Thyroid gland (tissue), 4 donors: ENCODE data around the gene NDUFV2. TPM values are rescaled to one million over a fixed set of nuclear protein-coding genes. Genes with fewer than 3 reads are reported as not detected.
A peak's percentile ranks its signal among the peaks of the same experiment; 100 is the strongest.

ENCODE experiments used
- DNase-seq, 2 donors: peaks; one replicate each; pipeline ENCODE4 v3.0.0-alpha.2; 2019
- H3K27ac ChIP-seq, 3 donors: fragments of 200-600 bp; sonication (generic); 1 replicate in 2 of 3; 2 replicates in 1 of 3; pipeline ENCODE4 v1.5.1; 2016 to 2019; ENCODE audit warnings: mild to moderate bottlenecking in 1 of 3, moderate library complexity in 1 of 3
- H3K27me3 ChIP-seq: fragments of 200-600 bp; sonication (generic); one replicate; pipeline ENCODE4 v1.5.1; 2019
- H3K36me3 ChIP-seq, 2 donors: fragments of 200-600 bp; sonication (generic); one replicate each; pipeline ENCODE4 v1.5.1; 2016 to 2019
- H3K4me1 ChIP-seq, 2 donors: fragments of 200-600 bp; sonication (generic); one replicate each; pipeline ENCODE4 v1.5.1; 2017 to 2019
- H3K4me3 ChIP-seq, 3 donors: fragments of 200-600 bp; sonication (generic); replicated peaks in 1 of 3; 1 replicate in 2 of 3; 2 replicates in 1 of 3; pipeline ENCODE4 v1.5.1; 2016; ENCODE audit warnings: mild to moderate bottlenecking in 1 of 3
- H3K9me3 ChIP-seq: fragments of 200-600 bp; sonication (generic); one replicate; pipeline ENCODE4 v1.5.1; 2017
- CTCF ChIP-seq, 6 experiments: fragments of 200-600 bp in 3 of 6; fragments of 450-650 bp in 3 of 6; sonication (generic) in 3 of 6; IDR thresholded peaks; one replicate each; pipeline ENCODE4 v1.5.1; 2016 to 2019; ENCODE audit warnings: antibody characterized with exemption in 6 of 6, mild to moderate bottlenecking in 2 of 6, inconsistent platforms in 1 of 6, moderate library complexity in 1 of 6
- POLR2A ChIP-seq, 2 donors: fragments of 450-650 bp; IDR thresholded peaks; one replicate each; pipeline ENCODE4 v1.6.1; 2017; ENCODE audit warnings: antibody characterized with exemption in 2 of 2, mild to moderate bottlenecking in 2 of 2, moderate library complexity in 1 of 2
- WGBS, 2 donors: methylation state at CpG; one replicate each; pipeline ENCODE4 v1.1.5; 2017; 5-methylcytosine and 5-hydroxymethylcytosine counted together
- intact Hi-C: fragments of 100-400 bp; cut with DNase I; formaldehyde crosslinking; loops from one replicate; pipeline ENCODE4 v1.15.1; 2023
- total RNA-seq, 4 donors: library from RNA; depleted of rRNA; stranded (reverse); fragments of >200 nt; gene quantifications; one replicate each; pipeline ENCODE4 v1.2.3, GENCODE V29; 2016

The NDUFV2 gene
- total RNA-seq, 4 donors from 2014 or later = 103 to 114 (median 108) TPM

DNA sequence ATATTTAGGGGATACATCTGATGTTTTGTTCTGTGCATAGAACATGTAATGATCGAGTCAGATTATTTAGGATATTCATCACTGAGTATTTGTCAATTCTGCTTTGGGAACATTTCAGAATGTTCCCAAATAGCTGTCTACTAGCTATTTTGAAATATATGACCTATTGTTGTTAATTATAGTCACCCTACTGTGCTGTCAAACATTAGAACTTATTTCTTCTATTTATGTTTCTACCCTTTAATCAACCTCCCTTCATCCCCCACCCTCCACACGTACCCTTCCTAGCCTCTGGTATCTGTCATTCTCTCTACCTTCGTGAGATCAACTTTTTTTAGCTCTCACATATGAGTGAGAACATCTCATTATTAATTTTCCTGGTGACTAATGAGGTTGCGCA, 75.0 kb downstream of the NDUFV2 start:
- H3K27me3 ChIP-seq = no peaks in the 10 kb centered on the region
- WGBS, 2 donors = 80 to 84% methylated on average over 4 of the region's 4 CpGs
- H3K9me3 ChIP-seq = no peaks in the 10 kb centered on the region
- peaks cover 62 to 75% of the 10 kb centered on the region in 2 donors for H3K4me1 ChIP-seq
- peak overlapping the region; percentile 7 to 53 (median 51) for H3K27ac ChIP-seq
- DNase-seq = no peak
- intact Hi-C loops = no loop called here
- TF ChIP-seq CTCF (IDR thresholded peaks at IDR 0.05) (no peak), POLR2A (IDR thresholded peaks at IDR 0.05) (no peak)
- H3K4me3 ChIP-seq = no peak overlapping the region
- H3K36me3 ChIP-seq = no peaks in the 10 kb centered on the region

- Histone ChIP-seq H3K36me3 (peaks cover 0 to 5% of the 10 kb centered on the region in 2 donors), H3K9me3 (no peaks in the 10 kb centered on the region), H3K4me3 (no peak overlapping the region), H3K27ac (peak overlapping the region in 1 of 3 donors; percentile 0), H3K4me1 (peaks cover 60 to 66% of the 10 kb centered on the region in 2 donors), H3K27me3 (no peaks in the 10 kb centered on the region)
- TF ChIP-seq POLR2A (IDR thresholded peaks at IDR 0.05) (no peak), CTCF (IDR thresholded peaks at IDR 0.05) (no peak)
- DNase-seq = no peak
- intact Hi-C loops = no loop called here
- WGBS, 2 donors = 93 to 95% methylated on average over 1 of the region's 1 CpG
Observed at GRCh38 chr18:9178557-9178956, 76.1 kb downstream of the NDUFV2 start.

DNA sequence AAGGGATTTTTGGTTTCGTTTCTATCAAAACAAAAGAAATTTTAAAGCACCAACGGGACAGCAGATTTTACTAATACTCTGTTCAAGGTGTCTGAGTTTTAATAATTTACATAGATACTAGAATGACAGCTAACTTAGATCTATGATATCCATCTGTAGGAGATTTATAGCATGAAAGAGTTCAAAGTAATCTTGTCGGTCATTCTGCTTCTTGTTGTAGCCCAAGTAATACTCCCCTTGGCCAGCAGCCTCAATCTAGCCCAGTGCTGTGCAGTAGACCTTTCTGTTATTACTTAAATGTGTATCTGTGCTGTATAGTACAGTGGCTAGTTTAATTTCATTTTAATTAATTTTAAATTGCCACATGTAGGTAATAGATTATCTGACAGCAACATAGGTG, 78.8 kb downstream of the NDUFV2 start:
- H3K27me3 ChIP-seq = no peaks in the 10 kb centered on the region
- DNase-seq = no peak
- 51 to 61% methylated on average over 3 of the region's 3 CpGs for WGBS, 2 donors
- H3K27ac ChIP-seq = peak overlapping the region; percentile 44 to 56 (median 54)
- no peak for TF ChIP-seq POLR2A (IDR thresholded peaks at IDR 0.05)
- TF ChIP-seq CTCF (IDR thresholded peaks at IDR 0.05) = no peak
- no peaks in the 10 kb centered on the region for H3K9me3 ChIP-seq
- H3K4me3 ChIP-seq = no peak overlapping the region
- intact Hi-C loops = no loop called here
- H3K4me1 ChIP-seq = peaks cover 53 to 67% of the 10 kb centered on the region in 2 donors
- peaks cover 0 to 5% of the 10 kb centered on the region in 2 donors for H3K36me3 ChIP-seq

- Histone ChIP-seq H3K4me3 (no peak overlapping the region), H3K27me3 (no peaks in the 10 kb centered on the region), H3K27ac (no peak overlapping the region), H3K4me1 (peaks cover 51 to 68% of the 10 kb centered on the region in 2 donors), H3K9me3 (no peaks in the 10 kb centered on the region), H3K36me3 (peaks cover 0 to 5% of the 10 kb centered on the region in 2 donors)
- WGBS, 2 donors = 84% methylated on average over 5 of the region's 5 CpGs
- intact Hi-C loops = no loop called here
- DNase-seq = no peak
- TF ChIP-seq CTCF (IDR thresholded peaks at IDR 0.05) (no peak), POLR2A (IDR thresholded peaks at IDR 0.05) (no peak)
Observed at GRCh38 chr18:9182852-9183399, 80.4 kb downstream of the NDUFV2 start.

Other genes starting within 250 kb of the NDUFV2 start
- 100 to 1,000 TPM in 2 of 4 donors, 10 to 100 TPM in 2; 74.6 to 155 (median 109) TPM for gene ANKRD12, start 34.1 kb downstream of the NDUFV2 start, total RNA-seq
- 10 to 100 TPM; 53.0 to 62.9 (median 59.7) TPM for gene TWSG1, start 232.1 kb downstream of the NDUFV2 start, total RNA-seq